Glutamatergic neuron (in vitro differentiated cells): ENCODE data around the gene FRAS1. TPM values are rescaled to one million over a fixed set of nuclear protein-coding genes. Genes with fewer than 3 reads are reported as not detected.

Experiments
- DNase-seq: peaks from one replicate; pipeline ENCODE4 v3.0.0; 2022
- H3K27ac Mint-ChIP-seq: one replicate; pipeline ENCODE4 v1.8.0; 2020; ENCODE audit warnings: mild to moderate bottlenecking, mixed read lengths, inconsistent platforms; ENCODE audit not compliant: unreplicated experiment
- H3K27me3 Mint-ChIP-seq: one replicate; pipeline ENCODE4 v1.8.0; 2020; ENCODE audit warnings: mild to moderate bottlenecking, moderate library complexity, mixed read lengths, inconsistent platforms; ENCODE audit not compliant: unreplicated experiment
- H3K36me3 Mint-ChIP-seq: one replicate; pipeline ENCODE4 v1.8.0; 2020; ENCODE audit warnings: mild to moderate bottlenecking, mixed read lengths, inconsistent platforms; ENCODE audit not compliant: unreplicated experiment
- H3K4me1 Mint-ChIP-seq: one replicate; pipeline ENCODE4 v1.8.0; 2020; ENCODE audit warnings: mild to moderate bottlenecking, low read depth, mixed read lengths, inconsistent platforms; ENCODE audit not compliant: unreplicated experiment
- H3K4me3 Mint-ChIP-seq: one replicate; pipeline ENCODE4 v1.8.0; 2020; ENCODE audit warnings: mild to moderate bottlenecking, mixed read lengths, inconsistent platforms; ENCODE audit not compliant: unreplicated experiment
- H3K9me3 Mint-ChIP-seq: one replicate; pipeline ENCODE4 v1.8.0; 2020; ENCODE audit warnings: mild to moderate bottlenecking, moderate library complexity, mixed read lengths, inconsistent platforms; ENCODE audit not compliant: unreplicated experiment
- total RNA-seq: library from RNA; stranded (reverse); fragmentation: NEBNext Ultra II Directional; extraction: Animal tissue kit (Norgen Biotek cat#: 25700); gene quantifications from one replicate; pipeline ENCODE4 v1.2.1, GENCODE V29; 2021; ENCODE audit not compliant: unreplicated experiment
- TF ChIP-seq, protein P1 (sequence below): fragments of 200-600 bp; sonication (generic); IDR thresholded peaks from one replicate; pipeline ENCODE4 v1.5.0; 2021; ENCODE audit not compliant: partially characterized antibody, unreplicated experiment

The FRAS1 gene
- total RNA-seq, 1 donor from 2014 or later = 18.7 TPM

DNA sequence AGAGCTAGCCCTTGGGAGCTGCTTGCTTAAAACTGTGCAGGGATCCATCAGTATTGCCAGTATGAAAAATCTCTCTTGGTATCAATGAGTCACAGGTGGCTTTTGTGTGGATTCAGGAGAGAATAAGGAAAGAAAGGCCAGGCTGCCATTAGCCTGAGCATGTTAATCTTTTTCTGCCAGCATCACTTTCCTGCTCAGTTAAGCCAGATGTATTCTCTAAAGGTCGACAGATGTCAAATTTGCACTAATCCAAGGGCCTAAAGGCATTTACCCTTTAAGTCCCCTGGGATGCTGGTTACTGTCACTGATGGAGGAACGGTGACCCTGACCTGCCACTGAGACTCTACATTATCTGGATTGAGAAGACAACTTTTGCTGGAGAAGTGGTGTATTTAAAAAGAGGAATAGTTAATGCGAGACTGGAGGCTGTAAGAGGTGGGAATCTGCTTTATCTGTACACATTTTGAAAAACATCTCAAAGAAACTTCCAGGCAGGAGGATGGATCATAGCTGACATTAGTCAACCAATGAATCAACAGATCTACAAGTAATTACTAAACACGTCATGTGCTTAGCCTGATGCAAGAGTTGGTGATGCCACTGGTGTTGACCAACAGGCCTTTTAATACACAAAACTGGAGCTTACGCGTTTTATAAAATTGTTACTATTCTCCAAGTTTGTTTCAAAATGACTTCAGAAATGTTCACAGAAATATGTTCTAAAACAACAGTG, 253.1 kb downstream of the FRAS1 start:
- DNase-seq = no peak
- H3K27me3 Mint-ChIP-seq = no peaks in the 10 kb centered on the region
- TF ChIP-seq, protein P1, sequence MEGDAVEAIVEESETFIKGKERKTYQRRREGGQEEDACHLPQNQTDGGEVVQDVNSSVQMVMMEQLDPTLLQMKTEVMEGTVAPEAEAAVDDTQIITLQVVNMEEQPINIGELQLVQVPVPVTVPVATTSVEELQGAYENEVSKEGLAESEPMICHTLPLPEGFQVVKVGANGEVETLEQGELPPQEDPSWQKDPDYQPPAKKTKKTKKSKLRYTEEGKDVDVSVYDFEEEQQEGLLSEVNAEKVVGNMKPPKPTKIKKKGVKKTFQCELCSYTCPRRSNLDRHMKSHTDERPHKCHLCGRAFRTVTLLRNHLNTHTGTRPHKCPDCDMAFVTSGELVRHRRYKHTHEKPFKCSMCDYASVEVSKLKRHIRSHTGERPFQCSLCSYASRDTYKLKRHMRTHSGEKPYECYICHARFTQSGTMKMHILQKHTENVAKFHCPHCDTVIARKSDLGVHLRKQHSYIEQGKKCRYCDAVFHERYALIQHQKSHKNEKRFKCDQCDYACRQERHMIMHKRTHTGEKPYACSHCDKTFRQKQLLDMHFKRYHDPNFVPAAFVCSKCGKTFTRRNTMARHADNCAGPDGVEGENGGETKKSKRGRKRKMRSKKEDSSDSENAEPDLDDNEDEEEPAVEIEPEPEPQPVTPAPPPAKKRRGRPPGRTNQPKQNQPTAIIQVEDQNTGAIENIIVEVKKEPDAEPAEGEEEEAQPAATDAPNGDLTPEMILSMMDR = no peak
- no peak overlapping the region for H3K4me3 Mint-ChIP-seq
- no peak overlapping the region for H3K27ac Mint-ChIP-seq
- peaks cover 6% of the 10 kb centered on the region for H3K9me3 Mint-ChIP-seq
- H3K4me1 Mint-ChIP-seq = peaks cover 18% of the 10 kb centered on the region
- no peaks in the 10 kb centered on the region for H3K36me3 Mint-ChIP-seq

DNA sequence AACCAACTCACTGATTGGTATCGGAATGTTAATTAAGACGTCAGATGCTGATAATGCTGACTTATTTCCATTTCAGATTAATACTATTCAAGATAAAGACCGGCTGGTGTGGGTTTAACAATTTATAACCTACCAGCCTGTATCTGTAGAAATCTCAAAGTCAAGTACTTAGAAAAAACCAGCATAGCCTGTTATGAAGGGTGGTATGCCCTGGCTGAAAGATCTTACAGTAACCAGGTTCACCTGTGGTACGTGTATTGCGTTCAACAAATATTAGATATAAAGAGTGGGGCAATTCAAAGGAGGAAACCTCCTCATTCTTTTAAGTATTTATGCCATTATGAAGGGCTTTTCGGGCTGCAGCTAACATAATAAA, 253.6 kb downstream of the FRAS1 start:
- no peak overlapping the region for H3K27ac Mint-ChIP-seq
- TF ChIP-seq, protein P1 = no peak
- no peaks in the 10 kb centered on the region for H3K36me3 Mint-ChIP-seq
- no peak for DNase-seq
- H3K4me3 Mint-ChIP-seq = no peak overlapping the region
- peaks cover 18% of the 10 kb centered on the region for H3K4me1 Mint-ChIP-seq
- no peaks in the 10 kb centered on the region for H3K27me3 Mint-ChIP-seq
- peaks cover 3% of the 10 kb centered on the region for H3K9me3 Mint-ChIP-seq

DNA sequence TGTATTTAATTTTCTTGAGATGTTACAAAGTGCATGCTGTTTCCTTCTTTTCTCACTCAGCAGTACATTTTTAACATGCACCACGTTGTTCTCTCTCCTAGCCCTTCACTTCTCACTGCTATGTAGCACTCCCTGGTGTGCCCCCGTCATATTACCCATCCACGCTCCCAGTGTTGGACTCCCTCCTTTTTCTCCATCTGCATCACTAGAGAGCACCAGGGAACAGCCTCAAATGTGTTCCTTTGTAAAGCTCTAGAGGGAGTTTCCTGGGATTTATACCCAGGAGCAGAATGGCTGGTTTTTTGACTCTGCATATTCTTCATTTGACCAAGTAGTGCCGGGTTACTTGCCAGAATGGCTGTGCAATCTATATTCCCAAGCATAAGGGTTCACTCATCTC, 254.2 kb downstream of the FRAS1 start:
- DNase-seq = no peak
- H3K9me3 Mint-ChIP-seq = peaks cover 2% of the 10 kb centered on the region
- H3K27ac Mint-ChIP-seq = no peak overlapping the region
- TF ChIP-seq, protein P1 = no peak
- H3K27me3 Mint-ChIP-seq = no peaks in the 10 kb centered on the region
- no peaks in the 10 kb centered on the region for H3K36me3 Mint-ChIP-seq
- no peak overlapping the region for H3K4me3 Mint-ChIP-seq
- H3K4me1 Mint-ChIP-seq = peaks cover 18% of the 10 kb centered on the region

DNA sequence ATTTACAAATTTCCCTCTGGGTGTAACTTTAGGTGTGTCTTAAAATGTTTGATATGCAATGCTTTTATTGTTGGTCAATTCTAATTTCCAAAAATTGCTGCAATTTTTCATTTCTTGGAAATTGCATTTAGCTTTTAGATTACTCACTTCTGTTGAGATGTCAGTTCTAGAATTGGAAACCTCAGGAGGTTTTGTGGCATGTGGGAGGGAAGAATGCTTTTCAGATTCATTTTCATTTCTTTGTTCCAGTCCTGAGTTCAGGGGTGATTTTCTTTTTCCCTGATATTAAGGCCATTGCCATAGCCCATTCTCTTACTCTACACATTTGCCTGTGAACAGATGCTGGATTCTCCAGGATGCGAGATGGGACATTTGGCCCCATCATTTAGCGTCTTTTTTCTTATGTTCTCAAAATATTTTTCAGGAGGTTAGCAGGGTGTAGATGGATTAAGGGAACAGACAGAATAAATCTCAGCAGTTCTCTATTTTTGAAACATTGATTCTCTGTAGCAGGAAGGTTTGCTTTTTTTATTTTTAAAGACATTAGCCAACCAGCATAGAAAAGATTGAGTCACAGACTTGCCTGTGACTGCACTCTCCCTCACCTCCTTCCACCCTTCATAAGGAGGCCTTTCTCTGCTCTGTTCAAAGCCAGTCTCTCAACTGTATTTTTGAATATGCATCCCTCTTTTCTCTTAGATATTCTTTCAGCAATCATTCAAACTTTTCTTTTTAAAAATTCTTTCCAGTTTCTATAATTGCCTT, 256.0 kb downstream of the FRAS1 start:
- no peaks in the 10 kb centered on the region for H3K27me3 Mint-ChIP-seq

More for the DNA sequence above, 256.0 kb downstream of the FRAS1 start:
- no peak for DNase-seq
- Mint-ChIP-seq H3K36me3 (no peaks in the 10 kb centered on the region), H3K4me3 (no peak overlapping the region), H3K9me3 (no peaks in the 10 kb centered on the region), H3K4me1 (peaks cover 18% of the 10 kb centered on the region), H3K27ac (no peak overlapping the region)
- TF ChIP-seq, protein P1 = no peak
